ENCODE results near the gene C19orf44.
"Not testable (repeated sequence)": the region's sequence is repeated elsewhere in the genome, so short reads cannot be mapped to it uniquely, and the experiment has no call there.

The C19orf44 gene

DNA sequence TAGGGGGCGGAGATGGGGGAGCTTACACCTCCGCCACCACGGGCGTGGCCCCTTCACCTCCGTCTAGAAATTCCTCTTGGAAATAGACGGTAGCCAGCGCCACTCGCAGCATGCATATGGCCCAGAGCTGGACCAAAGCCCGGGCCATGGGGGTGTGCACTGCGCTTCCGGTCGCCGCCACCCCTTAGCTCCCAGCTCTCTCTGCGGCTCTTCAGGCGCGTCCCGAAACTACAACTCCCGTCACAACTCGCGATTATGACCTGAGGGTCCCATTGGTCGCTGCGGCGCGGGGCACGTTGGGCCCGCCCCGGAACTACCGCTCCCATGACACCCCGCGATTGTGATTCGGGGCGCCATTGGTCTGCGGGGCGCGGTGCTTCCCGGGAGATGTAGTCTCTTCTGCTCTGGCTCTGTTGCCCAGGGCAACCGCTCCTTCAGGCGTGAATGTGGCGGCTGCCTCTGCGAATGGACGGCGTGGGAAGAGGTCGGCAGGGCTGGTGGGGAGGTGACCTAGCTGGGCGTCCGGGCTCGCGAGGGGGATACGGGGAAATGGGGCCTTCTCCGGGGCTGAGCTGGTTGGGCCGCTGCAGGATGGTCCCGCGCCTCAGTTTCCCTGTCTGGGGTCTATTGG, at the start of gene C19orf44, which contains the start of gene CALR3:
Gene C19orf44, plus strand, starts transcription at position 413 of the 631 bp plus-strand sequence. CDS start 4,399 bp downstream, outside the sequence.
Gene CALR3, minus strand, starts transcription at position 186 of the 631 bp plus-strand sequence. Its CDS starts 38 bp downstream, at position 148.
- Histone ChIP-seq H3K4me3 (peak within 1 kb of the TSS; percentile 50 to 81 (median 66)), H3K27ac (peak within 1 kb of the TSS in 20 of 21 experiments; percentile 56 to 88 (median 76))

DNA sequence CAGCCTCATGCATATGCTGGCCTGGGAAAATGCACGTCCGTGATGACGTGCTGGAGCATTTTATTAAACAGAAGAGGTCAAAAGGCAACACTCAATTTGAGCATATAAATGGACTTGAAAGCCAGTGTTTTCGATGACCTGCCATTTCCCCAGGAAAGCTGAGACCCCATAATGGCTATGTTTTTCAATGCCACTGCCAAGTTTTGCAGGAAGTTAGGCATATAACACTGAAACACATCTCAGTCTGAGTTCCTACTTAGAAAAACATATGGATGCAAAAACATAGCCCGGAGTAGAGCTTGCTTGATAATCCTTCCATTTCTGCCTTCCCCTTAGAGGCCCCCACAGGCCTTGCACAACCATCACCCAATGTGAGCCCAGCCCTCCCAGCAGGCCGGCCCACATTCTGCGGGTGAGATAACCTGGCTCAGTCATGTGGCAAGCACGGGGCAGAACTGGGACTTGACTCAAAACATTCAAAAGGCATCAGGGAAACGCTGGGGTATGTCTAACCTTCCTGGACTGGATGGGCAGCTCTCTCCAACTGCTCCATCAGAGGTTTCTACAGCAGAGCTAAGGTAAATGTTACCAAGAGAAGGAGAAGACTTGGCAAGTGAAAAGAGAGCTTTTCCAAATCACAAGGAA, 49.3 kb upstream of the C19orf44 start:
- Histone ChIP-seq H3K27ac (peak overlapping the region in 17 of 21 experiments; percentile 3 to 72 (median 37)), H3K4me3 (no peak overlapping the region)

DNA sequence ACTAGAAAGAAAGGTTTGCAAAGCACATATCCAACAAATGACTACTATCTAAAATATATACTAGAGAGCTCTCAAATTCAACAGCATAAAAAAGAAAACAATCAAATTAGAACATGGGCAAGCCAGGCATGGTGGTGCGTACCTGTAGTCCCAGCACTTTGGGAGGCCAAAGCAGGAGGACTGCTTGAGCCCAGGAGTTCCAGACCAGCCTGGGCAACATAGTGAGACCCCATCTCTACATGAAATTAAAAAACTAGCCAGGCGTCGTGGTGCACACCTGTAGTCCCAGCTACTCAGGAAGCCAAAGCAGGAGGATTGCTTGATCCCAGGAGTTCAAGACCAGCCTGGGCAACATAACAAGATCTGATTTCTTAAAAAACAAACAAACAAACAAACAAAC, 47.3 kb upstream of the C19orf44 start:
- peak overlapping the region in 3 of 21 experiments; percentile 6 to 43 (median 18) for H3K27ac ChIP-seq
- not testable (repeated sequence) for H3K4me3 ChIP-seq

DNA sequence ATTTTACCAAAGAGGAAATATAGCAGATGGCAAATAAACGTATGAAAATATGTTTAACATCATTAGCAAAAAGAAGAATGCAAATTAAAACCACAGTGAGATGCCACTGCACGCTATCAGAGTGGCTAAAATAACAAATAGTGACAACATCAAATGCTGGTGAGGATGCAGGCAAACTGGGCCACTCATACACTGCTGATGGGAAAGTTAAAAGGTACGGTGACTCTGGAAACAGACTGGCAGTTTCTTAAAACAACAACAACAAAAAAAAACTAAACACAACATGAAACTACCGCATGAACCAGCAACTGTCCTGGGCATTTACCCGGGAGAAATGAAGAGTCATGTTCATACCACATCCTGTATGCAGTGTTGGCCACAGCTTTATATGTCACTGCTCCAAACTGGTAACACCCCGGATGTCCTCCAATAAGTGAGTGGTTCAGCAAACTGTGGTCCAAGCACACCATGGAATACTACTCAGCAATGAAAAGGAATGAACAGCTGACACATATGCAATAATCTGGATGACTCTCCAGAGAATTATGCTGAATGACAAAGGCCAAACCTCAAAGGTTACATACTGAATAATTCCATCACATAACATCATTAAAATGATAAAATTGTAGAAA, 46.7 kb upstream of the C19orf44 start:
- no peak overlapping the region for H3K4me3 ChIP-seq
- H3K27ac ChIP-seq, result peak overlapping the region in 3 of 21 experiments; percentile 6 to 43 (median 18)

DNA sequence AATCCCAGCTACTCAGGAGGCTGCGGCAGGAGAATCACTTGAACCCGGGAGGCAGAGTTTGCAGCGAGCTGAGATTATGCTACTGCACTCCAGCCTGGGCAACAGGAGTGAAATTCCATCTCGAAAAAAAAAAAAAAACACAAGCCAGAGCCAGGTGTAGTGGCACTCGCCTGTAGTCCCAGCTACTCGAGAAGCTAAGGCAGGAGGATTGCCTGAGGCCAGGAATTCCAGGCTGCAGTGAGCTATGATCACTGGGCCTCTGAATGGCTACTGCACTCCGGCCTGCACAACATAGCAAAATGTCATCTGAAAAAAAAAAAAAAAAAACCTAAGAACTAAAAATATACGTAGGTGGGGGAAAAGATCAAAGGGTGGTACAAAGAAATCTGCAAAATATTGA, 43.9 kb upstream of the C19orf44 start:
- H3K4me3 ChIP-seq, result no peak overlapping the region
- H3K27ac ChIP-seq, result no peak overlapping the region

DNA sequence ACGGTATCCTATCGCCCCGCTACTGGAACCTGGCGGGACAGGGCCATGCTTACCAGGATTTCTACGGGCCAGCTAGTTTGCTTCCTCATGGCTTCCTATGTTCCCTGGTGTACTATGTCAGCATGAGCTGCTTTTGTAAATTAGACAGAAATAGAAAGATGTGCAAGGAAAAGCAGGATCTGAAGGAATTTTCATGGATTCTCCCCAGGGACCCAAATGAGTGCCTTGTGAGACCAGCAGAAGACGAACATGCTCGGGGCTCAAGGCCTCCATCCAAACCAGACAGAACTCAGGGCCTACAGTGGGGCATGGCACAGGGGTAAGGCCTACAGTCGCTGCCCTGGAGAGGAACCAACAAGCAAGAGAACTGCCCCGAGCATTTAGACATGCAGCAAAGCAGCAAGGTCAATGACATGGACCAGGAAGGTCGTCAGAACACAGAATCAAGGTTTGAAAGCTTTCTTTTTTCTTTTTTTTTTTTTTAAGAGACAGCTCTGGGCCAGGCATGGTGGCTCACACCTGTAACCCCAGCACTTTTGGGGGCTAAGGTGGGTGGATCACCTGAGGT, 41.8 kb upstream of the C19orf44 start:
- Histone ChIP-seq H3K4me3 (no peak overlapping the region), H3K27ac (peak overlapping the region in 1 of 21 experiments; percentile 26)

DNA sequence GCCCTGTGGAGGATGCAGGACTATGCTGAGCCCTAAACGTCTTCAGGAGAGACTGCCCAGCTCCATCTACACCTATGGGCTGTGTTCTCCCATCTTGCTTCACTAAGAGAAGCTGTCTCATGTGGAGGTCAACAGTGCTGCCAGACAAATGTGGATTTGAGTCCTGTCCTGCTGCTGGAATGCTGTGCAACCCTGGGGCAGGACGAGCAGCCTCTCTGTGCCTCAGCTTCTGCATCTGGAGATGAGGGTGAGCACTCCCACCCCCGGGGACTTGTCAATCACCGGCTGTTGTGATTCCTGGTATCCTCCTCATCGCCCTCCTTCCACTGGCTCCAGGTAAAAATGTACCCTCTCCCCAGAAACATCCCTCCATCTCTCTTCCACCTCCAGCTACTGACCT, 40.7 kb upstream of the C19orf44 start:
- Histone ChIP-seq H3K27ac (no peak overlapping the region), H3K4me3 (no peak overlapping the region)

DNA sequence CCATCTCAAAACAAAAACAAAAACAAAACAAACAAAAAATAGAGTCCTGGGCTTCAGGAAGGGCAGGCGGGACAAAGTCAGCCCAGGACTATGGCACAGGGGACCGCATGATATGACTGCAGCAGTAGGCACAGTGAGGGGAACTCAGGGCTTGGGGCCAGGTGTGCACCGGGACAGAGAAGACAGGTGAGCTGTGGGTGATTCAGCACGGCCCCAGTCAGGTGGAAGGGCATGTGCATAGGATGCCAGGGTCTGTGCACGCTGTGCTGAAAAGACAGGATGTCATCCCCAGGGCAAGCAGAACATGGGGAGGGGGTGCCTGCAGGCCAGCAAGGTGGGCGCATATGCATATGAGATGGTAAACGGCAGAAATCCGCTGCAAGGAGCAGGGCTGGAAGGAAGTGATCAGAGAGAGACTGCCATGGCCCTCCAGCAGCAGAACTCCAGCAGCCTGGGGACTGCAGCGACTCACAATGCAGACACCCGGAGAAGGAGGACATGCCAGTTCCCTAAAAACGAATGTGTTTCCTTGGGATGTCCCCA, 39.5 kb upstream of the C19orf44 start:
- Histone ChIP-seq H3K4me3 (no peak overlapping the region), H3K27ac (peak overlapping the region in 5 of 21 experiments; percentile 13 to 36 (median 14))

DNA sequence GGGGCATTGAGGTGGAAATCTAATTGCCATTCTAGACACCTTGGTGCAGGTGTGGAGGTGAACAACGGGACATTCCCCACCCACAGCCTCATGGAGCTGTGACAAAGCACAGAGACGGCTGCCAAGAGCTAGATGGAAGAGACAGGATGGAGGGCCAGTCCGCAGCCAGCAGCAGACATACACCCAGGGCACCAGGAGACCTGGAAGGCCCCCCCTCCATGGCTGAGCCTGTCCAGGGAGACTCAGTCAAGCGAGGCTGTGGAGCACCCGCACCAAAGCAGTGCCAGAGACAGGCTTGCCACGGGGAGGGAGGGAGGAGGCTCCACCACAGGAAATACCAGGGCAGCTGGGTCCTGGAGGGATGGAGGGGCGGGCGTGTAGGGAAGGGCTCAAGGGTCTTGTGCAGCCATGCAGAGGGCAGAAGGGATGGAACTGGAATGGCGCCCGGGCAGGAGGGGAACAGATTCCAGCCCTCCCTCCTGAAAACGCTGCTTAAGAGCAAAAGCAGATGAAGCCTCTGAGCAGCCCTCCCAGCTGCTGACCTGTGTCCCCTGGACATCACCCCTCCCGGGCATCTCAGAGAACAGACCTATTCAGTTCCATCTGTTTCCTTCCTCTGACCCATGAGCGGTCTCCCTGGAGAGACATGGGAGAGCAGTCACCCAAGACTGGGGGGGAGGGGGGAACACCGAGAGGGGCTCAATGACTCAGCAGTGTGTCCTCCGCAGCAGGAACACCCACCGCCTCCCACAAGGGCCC, 38.8 kb upstream of the C19orf44 start:
- H3K4me3 ChIP-seq, result no peak overlapping the region

DNA sequence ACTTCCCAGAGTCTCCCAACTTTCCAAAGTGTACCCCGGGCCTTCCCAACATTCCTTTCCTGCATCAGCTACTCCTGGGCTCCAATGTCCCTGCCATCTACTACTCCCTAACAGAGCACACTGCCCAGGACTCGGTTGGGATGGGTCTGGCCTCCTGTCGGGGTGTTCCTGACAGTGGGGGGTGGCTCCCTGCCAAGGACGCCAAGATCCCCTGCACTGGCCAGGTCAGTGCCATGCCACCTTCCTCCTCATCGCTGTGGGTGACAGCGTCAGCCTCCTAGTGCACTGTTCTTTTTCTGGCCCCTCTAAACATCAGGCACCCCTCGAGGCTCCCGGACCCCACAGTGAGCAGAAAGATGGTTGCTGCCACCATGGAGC, 38.3 kb upstream of the C19orf44 start:
- Histone ChIP-seq H3K4me3 (no peak overlapping the region), H3K27ac (peak overlapping the region in 9 of 21 experiments; percentile 3 to 45 (median 23))

More for the DNA sequence above, 38.8 kb upstream of the C19orf44 start:
- H3K27ac ChIP-seq, result peak overlapping the region in 10 of 21 experiments; percentile 3 to 45 (median 18)

DNA sequence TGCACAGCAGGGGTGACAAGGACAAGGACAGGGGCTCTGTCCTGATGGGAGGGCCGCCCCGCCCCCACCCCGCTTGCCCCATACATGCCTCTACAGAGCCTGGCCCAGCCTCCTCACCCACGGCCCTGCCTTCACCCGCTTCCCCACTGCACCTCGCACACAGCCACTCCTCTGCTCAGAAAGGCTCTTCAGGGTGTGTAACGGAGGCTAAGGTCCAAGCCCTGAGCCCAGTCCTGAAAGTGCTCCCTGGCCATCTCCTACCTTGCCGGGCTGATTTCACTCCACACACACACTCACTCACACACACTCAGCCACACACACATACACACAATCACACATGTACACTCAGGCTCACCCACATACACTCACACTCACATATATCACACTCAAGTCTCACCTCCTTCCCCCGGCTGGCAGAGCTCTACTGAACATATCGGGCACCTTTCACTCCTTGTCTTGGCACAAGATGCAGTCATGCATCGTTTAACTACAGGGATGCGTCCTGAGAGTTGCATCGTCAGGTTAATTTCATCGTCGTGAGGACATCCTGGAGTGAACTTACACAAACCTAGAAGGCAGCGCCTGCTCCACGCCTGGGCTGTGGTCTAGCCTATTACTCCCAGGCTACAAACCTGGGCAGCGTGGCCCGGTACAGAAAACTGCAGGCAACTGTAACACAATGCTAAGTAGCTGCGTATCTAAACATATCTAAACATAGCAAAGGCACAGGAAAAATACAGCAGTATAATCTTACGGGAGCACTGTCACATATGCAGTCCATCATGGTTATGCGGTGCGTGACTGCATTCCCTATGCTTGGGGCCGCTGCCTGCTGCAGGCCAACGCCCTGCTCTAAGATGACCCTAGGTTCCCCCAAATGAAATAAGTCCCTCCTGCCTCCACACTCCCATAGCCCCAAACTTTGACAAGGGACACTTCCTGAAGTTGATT, 37.5 kb upstream of the C19orf44 start:
- peak overlapping the region in 5 of 21 experiments; percentile 3 to 36 (median 23) for H3K27ac ChIP-seq

DNA sequence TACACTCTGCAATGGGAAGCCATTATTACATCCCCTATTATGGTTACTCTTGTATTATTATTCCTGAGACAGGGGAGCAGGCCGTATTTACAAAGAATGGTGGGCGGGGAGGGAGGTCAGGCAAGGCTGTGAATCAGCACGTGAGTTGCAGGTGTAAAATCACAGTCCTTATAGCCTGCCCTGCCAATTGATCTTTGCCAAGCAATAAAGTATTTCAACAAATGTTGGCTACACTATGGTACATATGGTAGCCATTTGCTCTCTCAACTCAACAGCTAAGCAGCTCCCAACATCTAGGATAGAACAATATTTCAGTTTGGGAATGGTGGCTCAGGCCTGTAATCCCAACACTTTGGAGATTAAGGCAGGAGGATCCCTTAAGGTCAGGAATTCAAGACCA, 36.5 kb upstream of the C19orf44 start:
- H3K4me3 ChIP-seq, result no peak overlapping the region
- H3K27ac ChIP-seq, result no peak overlapping the region

More for the DNA sequence above, 37.5 kb upstream of the C19orf44 start:
- H3K4me3 ChIP-seq, result no peak overlapping the region

DNA sequence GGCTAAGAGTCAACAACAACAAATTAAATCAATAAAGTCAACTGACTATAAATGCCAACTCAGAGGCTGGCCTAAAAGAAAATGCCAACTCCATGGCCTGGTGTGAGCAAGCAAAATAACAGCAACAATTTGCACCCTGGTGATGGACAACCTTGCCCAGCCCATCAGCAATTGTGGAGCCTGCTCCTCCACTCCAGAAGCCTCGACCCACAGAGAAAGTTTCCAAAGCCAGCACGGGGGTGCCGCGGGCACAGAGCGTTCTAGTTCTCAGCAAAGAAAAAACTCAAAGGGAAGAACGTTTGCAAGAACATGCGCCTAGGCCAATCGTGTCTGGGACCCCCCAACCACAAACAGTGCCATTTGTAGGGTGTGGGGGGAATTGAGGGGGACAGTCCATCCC, 35.7 kb upstream of the C19orf44 start:
- no peak overlapping the region for H3K27ac ChIP-seq

DNA sequence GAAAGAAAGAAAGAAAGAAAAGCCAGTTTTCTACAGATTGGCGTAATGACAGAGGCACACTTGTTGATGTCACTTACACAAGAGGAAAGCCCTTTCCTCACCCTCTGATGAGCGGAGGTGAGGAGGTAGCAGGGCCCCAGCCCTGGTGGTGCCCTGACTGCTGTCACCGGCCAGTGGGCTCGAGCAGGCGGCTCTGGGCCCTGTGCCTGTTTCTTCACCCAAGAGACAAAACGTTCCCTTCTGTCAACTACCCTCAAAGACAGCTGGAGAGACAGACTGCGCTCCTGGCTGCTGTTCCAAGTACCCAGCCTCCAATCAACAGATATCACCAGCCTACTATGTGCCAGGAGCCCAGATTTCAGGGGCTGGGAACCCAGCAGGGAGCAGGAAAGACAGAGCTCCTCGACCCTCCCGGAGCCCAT, 34.6 kb upstream of the C19orf44 start:
- peak overlapping the region in 4 of 21 experiments; percentile 18 to 55 (median 42) for H3K27ac ChIP-seq

More for the DNA sequence above, 35.7 kb upstream of the C19orf44 start:
- no peak overlapping the region for H3K4me3 ChIP-seq

DNA sequence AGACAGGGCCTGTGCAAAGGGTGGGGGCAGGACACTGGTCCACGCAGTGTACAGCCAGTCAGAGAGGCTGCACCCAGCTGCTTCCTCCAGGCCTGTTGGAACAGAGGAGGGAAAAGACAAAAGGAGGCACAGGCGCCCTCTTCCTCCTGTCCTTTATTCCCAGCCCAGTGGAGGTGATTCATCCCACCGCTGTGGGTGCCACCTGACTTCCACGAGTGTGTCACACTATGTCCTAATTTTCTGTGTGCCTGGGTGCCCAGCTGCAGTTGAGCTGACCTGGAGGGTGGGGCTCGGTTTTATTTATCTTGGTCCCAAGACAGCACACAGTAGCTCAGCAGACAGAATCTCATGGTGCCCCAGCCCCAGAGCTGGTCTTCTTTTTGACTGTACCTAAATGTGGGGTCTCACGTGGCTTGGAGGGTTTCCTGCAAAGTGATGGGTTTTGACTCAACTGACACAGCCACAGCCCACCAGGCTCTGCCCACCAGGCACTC, 33.4 kb upstream of the C19orf44 start:
- peak overlapping the region in 6 of 21 experiments; percentile 17 to 60 (median 40) for H3K27ac ChIP-seq
- no peak overlapping the region for H3K4me3 ChIP-seq

More for the DNA sequence above, 34.6 kb upstream of the C19orf44 start:
- H3K4me3 ChIP-seq, result no peak overlapping the region

DNA sequence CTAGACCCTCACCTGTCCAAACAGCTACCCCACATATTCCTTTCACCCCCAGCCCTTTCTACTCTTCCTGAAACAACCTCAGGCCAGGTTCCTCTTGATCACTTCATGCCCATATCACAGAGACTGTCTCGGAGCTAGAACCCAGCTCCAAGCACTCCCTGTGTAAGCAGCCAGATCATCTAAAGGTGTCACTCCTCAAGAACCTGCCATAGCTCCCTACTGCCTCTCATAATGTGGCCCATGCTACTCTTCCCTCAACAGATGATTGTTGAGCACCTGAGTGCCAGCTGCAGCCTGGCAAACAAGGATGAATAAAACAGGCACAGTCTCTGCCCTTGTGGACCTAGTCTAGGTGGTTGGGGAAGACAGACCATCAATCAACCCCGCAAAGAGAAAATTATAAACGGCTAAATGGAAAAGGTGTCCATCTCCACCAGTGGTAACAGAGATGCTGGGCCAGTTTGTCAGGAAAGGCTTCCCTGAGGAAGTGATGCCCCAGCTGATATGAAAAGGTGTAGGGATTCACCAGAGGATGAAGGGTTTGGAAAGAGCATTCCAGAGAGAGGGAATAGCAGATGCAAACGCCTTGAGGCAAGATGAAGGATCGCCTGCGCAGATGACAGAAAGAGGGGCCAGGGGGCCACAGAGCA, 32.7 kb upstream of the C19orf44 start:
- no peak overlapping the region for H3K4me3 ChIP-seq
- peak overlapping the region in 3 of 21 experiments; percentile 29 to 60 (median 49) for H3K27ac ChIP-seq

DNA sequence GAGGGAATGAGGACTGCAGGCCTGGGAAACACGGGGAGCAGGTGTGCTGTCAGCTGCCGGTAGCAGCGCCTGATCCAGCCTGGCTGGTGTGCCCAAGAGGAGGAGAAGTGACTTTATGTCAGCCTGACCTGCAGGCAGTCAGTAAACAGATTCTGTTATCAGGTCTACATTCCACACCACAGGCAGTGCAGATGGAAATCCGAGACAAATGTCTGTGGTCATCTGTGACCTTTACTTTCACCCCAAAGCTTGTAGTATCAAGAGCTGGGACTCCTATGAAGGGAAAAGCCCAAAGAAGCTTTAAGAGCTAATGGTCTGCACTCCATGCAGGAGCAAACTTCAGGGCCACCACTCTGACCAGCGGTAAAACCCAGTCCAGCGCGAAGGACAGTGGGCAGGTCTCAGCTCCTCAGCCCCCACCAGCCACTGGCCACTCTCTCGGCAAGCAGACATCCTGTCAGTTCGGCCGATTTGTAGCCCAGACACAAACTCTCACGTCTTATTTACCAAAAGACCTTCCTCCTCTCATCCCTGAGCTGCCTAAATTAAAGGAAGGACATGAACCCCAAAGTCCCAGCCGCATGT, 32.1 kb upstream of the C19orf44 start:
- peak overlapping the region in 1 of 21 experiments; percentile 16 for H3K27ac ChIP-seq
- no peak overlapping the region for H3K4me3 ChIP-seq

Measured in skin epidermis (tissue), 12 donors.